Astrocyte (in vitro differentiated cells and primary cell): ENCODE data around the gene LDAH. TPM values are rescaled to one million over a fixed set of nuclear protein-coding genes. Genes with fewer than 3 reads are reported as not detected.

ENCODE experiments used
- DNase-seq: peaks from one replicate; pipeline ENCODE4 v3.0.0-alpha.2; 2010; ENCODE audit warnings: low read depth
- FAIRE-seq: peaks from 2 replicates; lab custom pipeline; 2011; peaks lifted over from hg19 to GRCh38; lab: Jason Lieb, UNC
- H2AFZ ChIP-seq: 2 replicates; pipeline ENCODE4 v1.6.0; 2012; ENCODE audit warnings: low read depth, low read length, inconsistent platforms
- H3K27ac ChIP-seq: 2 replicates; pipeline ENCODE4 v1.5.1; 2011; ENCODE audit warnings: low read depth, low read length, inconsistent platforms
- H3K27me3 ChIP-seq: 2 replicates; pipeline ENCODE4 v1.6.0; 2011; ENCODE audit warnings: low read length, inconsistent platforms; ENCODE audit not compliant: insufficient read depth
- H3K36me3 ChIP-seq: 2 replicates; pipeline ENCODE4 v1.5.1; 2011; ENCODE audit warnings: low read length, inconsistent platforms; ENCODE audit not compliant: insufficient read depth
- H3K4me1 ChIP-seq: 2 replicates; pipeline ENCODE4 v1.5.1; 2011; ENCODE audit warnings: low read length, inconsistent platforms; ENCODE audit not compliant: insufficient read depth
- H3K4me2 ChIP-seq: 2 replicates; pipeline ENCODE4 v1.6.0; 2012; ENCODE audit warnings: low read length, inconsistent platforms
- H3K4me3 ChIP-seq: 2 replicates; pipeline ENCODE4 v1.5.1; 2011; ENCODE audit warnings: low read depth, mild to moderate bottlenecking, low read length, inconsistent platforms; ENCODE audit not compliant: insufficient read depth
- H3K79me2 ChIP-seq: 2 replicates; pipeline ENCODE4 v1.6.0; 2012; ENCODE audit warnings: mild to moderate bottlenecking, low read length, inconsistent platforms; ENCODE audit not compliant: insufficient read depth
- H3K9ac ChIP-seq: 2 replicates; pipeline ENCODE4 v1.6.0; 2012; ENCODE audit warnings: mild to moderate bottlenecking, low read length, inconsistent platforms
- H3K9me3 ChIP-seq: 2 replicates; pipeline ENCODE4 v1.5.1; 2012; ENCODE audit warnings: low read depth, mild to moderate bottlenecking, low read length, inconsistent platforms; ENCODE audit not compliant: insufficient read depth
- H4K20me1 ChIP-seq: 2 replicates; pipeline ENCODE4 v1.6.0; 2012; ENCODE audit warnings: low read length, inconsistent platforms; ENCODE audit not compliant: insufficient read depth
- H3K27ac Mint-ChIP-seq: one replicate; pipeline ENCODE4 v1.8.0; 2021; ENCODE audit warnings: mild to moderate bottlenecking, mixed read lengths; ENCODE audit not compliant: unreplicated experiment
- H3K27me3 Mint-ChIP-seq: one replicate; pipeline ENCODE4 v1.8.0; 2021; ENCODE audit warnings: low read depth, mixed read lengths; ENCODE audit not compliant: unreplicated experiment
- H3K36me3 Mint-ChIP-seq: one replicate; pipeline ENCODE4 v1.8.0; 2021; ENCODE audit warnings: low read depth, mixed read lengths; ENCODE audit not compliant: unreplicated experiment
- H3K4me1 Mint-ChIP-seq: one replicate; pipeline ENCODE4 v1.8.0; 2021; ENCODE audit warnings: low read depth, mixed read lengths; ENCODE audit not compliant: unreplicated experiment
- H3K4me3 Mint-ChIP-seq: one replicate; pipeline ENCODE4 v1.8.0; 2021; ENCODE audit warnings: mild to moderate bottlenecking, moderate library complexity, mixed read lengths; ENCODE audit not compliant: unreplicated experiment
- H3K9me3 Mint-ChIP-seq: one replicate; pipeline ENCODE4 v1.8.0; 2021; ENCODE audit warnings: mild to moderate bottlenecking, mixed read lengths; ENCODE audit not compliant: unreplicated experiment
- CTCF ChIP-seq: IDR thresholded peaks from 2 replicates; pipeline ENCODE4 v1.5.1; 2011; ENCODE audit warnings: low read depth, mild to moderate bottlenecking, inconsistent platforms, low read length, moderate library complexity; ENCODE audit not compliant: insufficient read depth
- EZH2 ChIP-seq: IDR thresholded peaks from 2 replicates; pipeline ENCODE4 v1.6.1; 2012; ENCODE audit warnings: mild to moderate bottlenecking, low read length, inconsistent platforms; ENCODE audit not compliant: insufficient read depth
- total RNA-seq: library from RNA; stranded (reverse); gene quantifications from 2 replicates; pipeline ENCODE4 v1.2.1, GENCODE V29; 2021

Gene LDAH
- total RNA-seq, 1 donor from 2014 or later, result 19.3 TPM

GRCh38 chr2:20823917-20824316 is 1.0 kb upstream of the LDAH start:
- H3K27me3 Mint-ChIP-seq, result peaks cover 6% of the 10 kb centered on the region
- Histone ChIP-seq H3K79me2 (peaks cover 8% of the 10 kb centered on the region), H3K4me2 (no peak overlapping the region), H3K4me3 (no peak overlapping the region), H3K36me3 (no peaks in the 10 kb centered on the region), H3K4me1 (peaks cover 2% of the 10 kb centered on the region), H3K27ac (no peak overlapping the region), H3K9me3 (no peaks in the 10 kb centered on the region), H4K20me1 (peaks cover 1% of the 10 kb centered on the region), H3K9ac (no peak overlapping the region), H2AFZ (no peak overlapping the region), H3K27me3 (no peaks in the 10 kb centered on the region)
- FAIRE-seq, result no peak
- no peaks in the 10 kb centered on the region for H3K9me3 Mint-ChIP-seq
- H3K36me3 Mint-ChIP-seq, result no peaks in the 10 kb centered on the region
- H3K27ac Mint-ChIP-seq, result no peak overlapping the region
- H3K4me1 Mint-ChIP-seq, result no peaks in the 10 kb centered on the region
- H3K4me3 Mint-ChIP-seq, result no peak overlapping the region
- no peak for TF ChIP-seq EZH2
- no peak for TF ChIP-seq CTCF
- DNase-seq, result no peak

- no peak for DNase-seq
Measured at GRCh38 chr2:20818820-20819219, 4.1 kb downstream of the LDAH start.

More at GRCh38 chr2:20818820-20819219, 4.1 kb downstream of the LDAH start:
- no peak overlapping the region for H3K9ac ChIP-seq
- no peak for FAIRE-seq
- no peaks in the 10 kb centered on the region for H3K36me3 Mint-ChIP-seq
- H3K27me3 Mint-ChIP-seq, result no peaks in the 10 kb centered on the region
- peaks cover 2% of the 10 kb centered on the region for H3K4me1 ChIP-seq
- no peaks in the 10 kb centered on the region for H3K9me3 ChIP-seq
- no peak overlapping the region for H2AFZ ChIP-seq
- no peaks in the 10 kb centered on the region for H3K27me3 ChIP-seq
- no peak overlapping the region for H3K27ac Mint-ChIP-seq
- H3K27ac ChIP-seq, result no peak overlapping the region
- H3K4me3 ChIP-seq, result no peak overlapping the region
- no peaks in the 10 kb centered on the region for H3K36me3 ChIP-seq
- H4K20me1 ChIP-seq, result peaks cover 8% of the 10 kb centered on the region
- no peaks in the 10 kb centered on the region for H3K4me1 Mint-ChIP-seq
- no peak for TF ChIP-seq CTCF
- no peak for TF ChIP-seq EZH2
- H3K79me2 ChIP-seq, result peaks cover 52% of the 10 kb centered on the region
- no peak overlapping the region for H3K4me2 ChIP-seq
- no peak overlapping the region for H3K4me3 Mint-ChIP-seq
- no peaks in the 10 kb centered on the region for H3K9me3 Mint-ChIP-seq
